Heart right ventricle (tissue), 16 donors: Measurements from ENCODE around the gene GABRR1. TPM values are rescaled to one million over a fixed set of nuclear protein-coding genes. Genes with fewer than 3 reads are reported as not detected.

Experiments
- ATAC-seq, 8 donors: fragments of 200-7000 bp; cut with Tn5 transposase; one replicate each; pipeline ENCODE4 v1.9.1; 2020; ENCODE audit warnings: mild to moderate bottlenecking in 8 of 8, moderate library complexity in 8 of 8, moderate number of reproducible peaks in 1 of 8
- DNase-seq, 2 donors: peaks; one replicate each; pipeline ENCODE4 v3.0.0-alpha.2; 2020
- H3K27ac ChIP-seq, 10 donors: fragments of 200-600 bp; sonication (generic) in 2 of 10; one replicate each; pipeline versions ENCODE4 v1.5.0 to v1.8.0; 2020 to 2022; ENCODE audit warnings: mild to moderate bottlenecking in 3 of 10
- H3K27me3 ChIP-seq, 7 donors: fragments of 200-600 bp; one replicate each; pipeline ENCODE4 v1.8.0; 2021 to 2022; ENCODE audit warnings: mild to moderate bottlenecking in 2 of 7
- H3K36me3 ChIP-seq, 9 donors: fragments of 200-600 bp; sonication (generic) in 1 of 9; one replicate each; pipeline versions ENCODE4 v1.5.0 to v1.8.0; 2020 to 2022; ENCODE audit warnings: mild to moderate bottlenecking in 2 of 9
- H3K4me1 ChIP-seq, 9 donors: fragments of 200-600 bp; sonication (generic) in 1 of 9; one replicate each; pipeline versions ENCODE4 v1.5.0 to v1.8.0; 2020 to 2022; ENCODE audit warnings: mild to moderate bottlenecking in 4 of 9
- H3K4me3 ChIP-seq, 10 donors: fragments of 200-600 bp; sonication (generic) in 2 of 10; one replicate each; pipeline versions ENCODE4 v1.5.0 to v1.8.0; 2020 to 2022; ENCODE audit warnings: mild to moderate bottlenecking in 7 of 10, moderate library complexity in 2 of 10
- H3K9me3 ChIP-seq, 11 donors: fragments of 200-600 bp in 10 of 11; sonication (generic) in 2 of 11; one replicate each; pipeline versions ENCODE4 v1.5.0 to v1.8.0; 2013 to 2022; ENCODE audit warnings: mild to moderate bottlenecking in 2 of 11, control low read depth in 1 of 11, moderate library complexity in 1 of 11
- WGBS, 2 donors: extraction: QIAGEN DNeasy Blood & Tissue Kit; methylation state at CpG; one replicate each; pipeline ENCODE4 v1.1.7; 2013; ENCODE audit warnings: inconsistent platforms in 1 of 2; 5-methylcytosine and 5-hydroxymethylcytosine counted together
- intact Hi-C, 10 donors: fragments of 100-400 bp; cut with DNase I; formaldehyde crosslinking; loops; one replicate each; pipeline versions ENCODE4 v1.11.1 to v1.14.2; 2022
- polyA plus RNA-seq, 2 donors: library from polyadenylated mRNA; stranded (reverse); fragments of 200-250 nt; gene quantifications; one replicate each; pipeline ENCODE4 v1.2.3, GENCODE V29; 2013
- total RNA-seq, 10 donors: library from RNA; stranded (reverse); fragmentation: NEBNext Ultra II Directional in 3 of 10; extraction: Animal tissue kit (Norgen Biotek cat#: 25700) in 3 of 10; gene quantifications; one replicate each; pipeline versions ENCODE4 v1.2.1 to v1.2.4, GENCODE V29; 2021 to 2023
- TF ChIP-seq, protein P1 (sequence below), 9 donors: fragments of 200-600 bp; sonication (generic) in 2 of 9; IDR thresholded peaks; one replicate each; pipeline versions ENCODE4 v1.5.0 to v1.8.0; 2021 to 2022; ENCODE audit warnings: antibody characterized with exemption in 9 of 9, mild to moderate bottlenecking in 5 of 9, moderate library complexity in 1 of 9
- donor health status: Arrhythmogenic right ventricular cardiomyopathy.
- donor health status: ischemic (EF 13 %, LVEDD 7.1; RV severe dilation, severe dysfunction).
- donor health status: healthy with polysubstance abuse.
- donor health status: DM: no; HTN: yes; CAD: no.
- donor health status: DM: no; HTN: no; CAD: no.
- donor health status: ischemic (EF 25% LVEDD 6.9; RV normal size, moderate dysfunction).
- donor health status: ischemic (EF 25% LVEDD 5.7; RV mildly dilated, moderate dysfunction).
- donor health status: healthy.
- donor health status: DM: yes; HTN: yes; CAD: no.
- donor health status: Ischemic cardiomyopathy.
- donor health status: ischemic (EF 35%, LVEDD 5.7; RV mildly dilated, moderate dysfunction).
- donor health status: nonischemic (EF 11% LVEDD 7.7; RV severe dilation, severe dysfunction).
- donor health status: DM: yes; HTN: yes; CAD: no.
- donor health status: PGD.
- donor health status: ischemic (EF 29% LVEDD 5.4; RV normal size, mild dysfunction).
- donor health status: nonischemic (EF 23%, LVEDD 6.1; RV moderate dilation, normal function).

GABRR1 gene
- total and polyA plus RNA-seq, 12 donors: 0.01 TPM; not detected in 11

DNA sequence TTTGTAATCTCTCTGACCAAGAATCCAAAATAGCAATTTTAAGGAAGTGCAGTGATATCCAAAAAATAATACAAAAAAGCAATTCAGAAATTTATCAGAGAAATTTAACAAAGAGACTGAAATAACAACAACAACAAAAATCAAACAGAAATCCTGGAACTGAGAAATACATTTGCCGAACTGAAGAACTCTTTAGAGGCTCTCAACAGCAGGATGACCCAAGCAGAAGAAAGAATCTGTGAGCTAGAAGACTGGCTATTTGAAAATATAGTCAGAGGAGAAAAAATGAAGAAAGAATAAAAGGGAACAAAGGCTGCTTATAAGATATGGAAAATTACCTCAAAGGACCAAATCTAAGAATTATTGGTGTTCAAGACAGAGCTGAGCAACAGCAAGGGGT is 22.6 kb downstream of the GABRR1 start:
- ATAC-seq: no peak
- 95 to 96% methylated on average over 1 of the region's 1 CpG for WGBS, 2 donors

DNA sequence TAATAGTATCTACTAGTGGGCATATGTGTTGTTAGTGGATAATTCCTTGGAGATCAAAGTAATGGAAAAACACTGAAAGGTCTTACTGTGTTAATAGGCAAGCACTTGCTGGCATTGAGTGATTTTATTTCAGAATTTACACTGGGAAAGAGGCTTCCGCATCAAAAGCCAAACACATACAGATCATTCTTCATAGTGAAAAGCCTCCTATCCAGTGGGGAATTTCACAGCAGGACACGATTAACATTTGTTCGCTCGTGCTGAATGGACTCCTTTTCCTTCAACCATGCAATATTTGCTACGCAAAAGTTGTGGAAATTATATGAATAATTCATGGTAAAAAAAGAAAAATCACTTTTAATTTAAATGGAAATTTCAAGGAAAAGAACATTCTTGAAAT is 26.4 kb downstream of the GABRR1 start:
- DNase-seq (no peak), ATAC-seq (no peak)
- TF ChIP-seq, protein P1, sequence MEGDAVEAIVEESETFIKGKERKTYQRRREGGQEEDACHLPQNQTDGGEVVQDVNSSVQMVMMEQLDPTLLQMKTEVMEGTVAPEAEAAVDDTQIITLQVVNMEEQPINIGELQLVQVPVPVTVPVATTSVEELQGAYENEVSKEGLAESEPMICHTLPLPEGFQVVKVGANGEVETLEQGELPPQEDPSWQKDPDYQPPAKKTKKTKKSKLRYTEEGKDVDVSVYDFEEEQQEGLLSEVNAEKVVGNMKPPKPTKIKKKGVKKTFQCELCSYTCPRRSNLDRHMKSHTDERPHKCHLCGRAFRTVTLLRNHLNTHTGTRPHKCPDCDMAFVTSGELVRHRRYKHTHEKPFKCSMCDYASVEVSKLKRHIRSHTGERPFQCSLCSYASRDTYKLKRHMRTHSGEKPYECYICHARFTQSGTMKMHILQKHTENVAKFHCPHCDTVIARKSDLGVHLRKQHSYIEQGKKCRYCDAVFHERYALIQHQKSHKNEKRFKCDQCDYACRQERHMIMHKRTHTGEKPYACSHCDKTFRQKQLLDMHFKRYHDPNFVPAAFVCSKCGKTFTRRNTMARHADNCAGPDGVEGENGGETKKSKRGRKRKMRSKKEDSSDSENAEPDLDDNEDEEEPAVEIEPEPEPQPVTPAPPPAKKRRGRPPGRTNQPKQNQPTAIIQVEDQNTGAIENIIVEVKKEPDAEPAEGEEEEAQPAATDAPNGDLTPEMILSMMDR (IDR thresholded peaks at IDR 0.05): no peak
- H3K27ac ChIP-seq: no peak overlapping the region
- H3K9me3 ChIP-seq: peaks cover 0 to 24% (median 16%) of the 10 kb centered on the region in 11 donors
- H3K4me1 ChIP-seq: no peaks in the 10 kb centered on the region
- H3K4me3 ChIP-seq: no peak overlapping the region
- 60 to 72% methylated on average over 5 of the region's 5 CpGs for WGBS, 2 donors
- no peaks in the 10 kb centered on the region for H3K27me3 ChIP-seq
- H3K36me3 ChIP-seq: no peaks in the 10 kb centered on the region
- intact Hi-C loops: no loop called here

More for the DNA sequence above, 22.6 kb downstream of the GABRR1 start:
- no peak overlapping the region for H3K4me3 ChIP-seq
- no peaks in the 10 kb centered on the region for H3K36me3 ChIP-seq
- TF ChIP-seq, protein P1 (IDR thresholded peaks at IDR 0.05): no peak
- no peak for DNase-seq
- intact Hi-C loops: no loop called here
- peaks cover 0 to 28% (median 18%) of the 10 kb centered on the region in 11 donors for H3K9me3 ChIP-seq
- H3K4me1 ChIP-seq: no peaks in the 10 kb centered on the region
- no peaks in the 10 kb centered on the region for H3K27me3 ChIP-seq
- H3K27ac ChIP-seq: no peak overlapping the region

DNA sequence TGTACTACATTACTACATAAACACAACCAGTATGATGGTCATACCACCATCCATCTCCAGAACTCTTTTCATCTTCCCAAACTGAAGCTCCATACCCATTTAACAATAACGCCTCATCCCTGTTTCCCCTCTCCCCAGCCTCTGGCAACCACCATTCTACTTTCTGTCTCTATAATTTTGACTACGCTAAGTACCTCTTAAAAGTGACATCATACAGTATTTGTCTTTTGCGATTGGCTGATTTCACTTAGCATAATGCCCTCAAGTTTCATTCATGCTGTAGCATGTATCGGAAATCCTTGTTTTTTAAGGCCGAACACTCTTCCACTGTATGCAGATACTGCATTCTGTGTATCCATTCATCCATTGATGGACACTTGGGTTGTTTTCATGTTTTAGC is 29.7 kb downstream of the GABRR1 start:
- intact Hi-C loops: no loop called here
- Histone ChIP-seq H3K4me3 (no peak overlapping the region), H3K27me3 (no peaks in the 10 kb centered on the region), H3K36me3 (no peaks in the 10 kb centered on the region), H3K27ac (no peak overlapping the region), H3K9me3 (no peaks in the 10 kb centered on the region), H3K4me1 (no peaks in the 10 kb centered on the region)
- DNase-seq: no peak
- WGBS, 2 donors: 95 to 98% methylated on average over 5 of the region's 5 CpGs
- ATAC-seq: no peak
- TF ChIP-seq, protein P1 (IDR thresholded peaks at IDR 0.05): no peak

DNA sequence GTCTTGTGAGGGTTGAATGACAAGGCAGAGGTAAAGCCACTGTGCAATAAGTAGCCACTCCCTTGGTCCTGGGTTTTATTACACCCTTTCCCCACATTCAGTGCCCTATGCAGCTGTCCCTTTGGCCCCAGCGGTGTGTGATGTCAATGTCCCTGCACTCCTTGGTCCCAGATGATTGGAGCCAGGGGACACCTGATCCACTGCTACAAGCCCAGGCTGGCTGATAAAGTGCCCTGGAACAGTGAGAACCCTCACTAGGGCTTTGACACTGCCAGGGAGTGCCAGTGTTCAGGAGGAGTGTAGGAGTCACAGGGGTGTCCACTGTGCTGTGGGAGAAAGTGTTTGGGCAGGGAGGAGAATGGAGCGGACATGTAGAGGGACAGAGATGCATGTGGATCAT is 30.4 kb downstream of the GABRR1 start:
- intact Hi-C loops: no loop called here
- no peak overlapping the region for H3K4me3 ChIP-seq
- 94% methylated on average over 2 of the region's 2 CpGs for whole genome bisulfite sequencing, 2 donors
- no peaks in the 10 kb centered on the region for H3K4me1 ChIP-seq
- H3K27ac ChIP-seq: no peak overlapping the region
- no peaks in the 10 kb centered on the region for H3K27me3 ChIP-seq
- H3K9me3 ChIP-seq: no peaks in the 10 kb centered on the region
- no peak for DNase-seq
- TF ChIP-seq, protein P1 (IDR thresholded peaks at IDR 0.05): no peak
- no peaks in the 10 kb centered on the region for H3K36me3 ChIP-seq
- ATAC-seq: peak in 3 of 8 donors; percentile 50 to 80 (median 50)
